Measurements from ENCODE around the gene EHD2. TPM values are rescaled to one million over a fixed set of nuclear protein-coding genes. Genes with fewer than 3 reads are reported as not detected.
"Not testable (repeated sequence)": the region's sequence is repeated elsewhere in the genome, so short reads cannot be mapped to it uniquely, and the experiment has no call there.

The EHD2 gene
- total RNA-seq, 4 donors from 2014 or later, result 48.5 to 84.7 (median 70.5) TPM

- peak overlapping the region; percentile 22 for H3K27ac ChIP-seq
- no peaks in the 10 kb centered on the region for H3K27me3 ChIP-seq
- DNase-seq (ENCODE audit: low spot score in 2 of 2), result no peak
- TF ChIP-seq POLR2AphosphoS5 (IDR thresholded peaks at IDR 0.05), result no peak
- TF ChIP-seq EP300 (IDR thresholded peaks at IDR 0.05), result no peak
- no peak for TF ChIP-seq CTCF (IDR thresholded peaks at IDR 0.05)
- no peak for TF ChIP-seq POLR2A (IDR thresholded peaks at IDR 0.05)
- peaks cover 81% of the 10 kb centered on the region for H3K4me1 ChIP-seq
- WGBS, result 73% methylated on average over 14 of the region's 32 CpGs
- peaks cover 15% of the 10 kb centered on the region for H3K36me3 ChIP-seq
- H3K4me3 ChIP-seq, result peak overlapping the region; percentile 31
- H3K9me3 ChIP-seq, result no peaks in the 10 kb centered on the region
Observed at GRCh38 chr19:47716270-47716937, 3.2 kb downstream of the EHD2 start.

- not testable (repeated sequence) for H3K9me3 ChIP-seq; DNase-seq (ENCODE audit: low spot score in 2 of 2); H3K27me3 ChIP-seq
- H3K36me3 ChIP-seq, result peaks cover 15% of the 10 kb centered on the region
- WGBS, result 38% methylated on average over 11 of the region's 11 CpGs
- H3K27ac ChIP-seq, result peak overlapping the region; percentile 85
- H3K4me1 ChIP-seq, result peaks cover 79% of the 10 kb centered on the region
- H3K4me3 ChIP-seq, result peak overlapping the region; percentile 23
Observed at GRCh38 chr19:47718415-47719046, 5.3 kb downstream of the EHD2 start.

- peak overlapping the region; percentile 23 for H3K4me3 ChIP-seq
- peak; percentile 93 to 95 for DNase-seq (ENCODE audit: low spot score in 2 of 2)
- H3K9me3 ChIP-seq, result no peaks in the 10 kb centered on the region
- peak overlapping the region; percentile 85 for H3K27ac ChIP-seq
- no peaks in the 10 kb centered on the region for H3K27me3 ChIP-seq
- WGBS, result 25% methylated on average over 20 of the region's 26 CpGs
- peaks cover 80% of the 10 kb centered on the region for H3K4me1 ChIP-seq
- peaks cover 15% of the 10 kb centered on the region for H3K36me3 ChIP-seq
- TF ChIP-seq POLR2A (IDR thresholded peaks at IDR 0.05), result no peak
- no peak for TF ChIP-seq CTCF (IDR thresholded peaks at IDR 0.05)
- peak in 2 of 3 donors; percentile 81 to 88 for TF ChIP-seq POLR2AphosphoS5 (IDR thresholded peaks at IDR 0.05)
Observed at GRCh38 chr19:47719047-47719859, 6.0 kb downstream of the EHD2 start.

GRCh38 chr19:47720669-47721422, 7.6 kb downstream of the EHD2 start:
- TF ChIP-seq POLR2AphosphoS5 (IDR thresholded peaks at IDR 0.05) (no peak), EP300 (IDR thresholded peaks at IDR 0.05) (no peak), CTCF (IDR thresholded peaks at IDR 0.05) (no peak), POLR2A (IDR thresholded peaks at IDR 0.05) (no peak)
- Histone ChIP-seq H3K4me3 (no peak overlapping the region), H3K27ac (peak overlapping the region; percentile 85), H3K4me1 (peaks cover 74% of the 10 kb centered on the region), H3K36me3 (peaks cover 18% of the 10 kb centered on the region), H3K9me3 (no peaks in the 10 kb centered on the region), H3K27me3 (no peaks in the 10 kb centered on the region)
- 77% methylated on average over 14 of the region's 14 CpGs for WGBS
- DNase-seq (ENCODE audit: low spot score in 2 of 2), result no peak

- H3K36me3 ChIP-seq, result peaks cover 7% of the 10 kb centered on the region
- H3K27me3 ChIP-seq, result no peaks in the 10 kb centered on the region
- peak overlapping the region; percentile 6 for H3K27ac ChIP-seq
- no peak for DNase-seq (ENCODE audit: low spot score in 2 of 2)
- no peaks in the 10 kb centered on the region for H3K9me3 ChIP-seq
- no peak for TF ChIP-seq EP300 (IDR thresholded peaks at IDR 0.05)
- TF ChIP-seq CTCF (IDR thresholded peaks at IDR 0.05), result no peak
- no peak for TF ChIP-seq POLR2A (IDR thresholded peaks at IDR 0.05)
- TF ChIP-seq POLR2AphosphoS5 (IDR thresholded peaks at IDR 0.05), result no peak
- H3K4me1 ChIP-seq, result peaks cover 65% of the 10 kb centered on the region
- H3K4me3 ChIP-seq, result peak overlapping the region; percentile 30
- 12% methylated on average over 7 of the region's 7 CpGs for WGBS
Observed at GRCh38 chr19:47723581-47723940, 10.3 kb downstream of the EHD2 start.

Measured in suprapubic skin (tissue), 4 donors.